Measurements from ENCODE around the gene POLE3. TPM values are rescaled to one million over a fixed set of nuclear protein-coding genes. Genes with fewer than 3 reads are reported as not detected.

Gene POLE3, protein sequence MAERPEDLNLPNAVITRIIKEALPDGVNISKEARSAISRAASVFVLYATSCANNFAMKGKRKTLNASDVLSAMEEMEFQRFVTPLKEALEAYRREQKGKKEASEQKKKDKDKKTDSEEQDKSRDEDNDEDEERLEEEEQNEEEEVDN
- 37.4 and 55.3 TPM in 2 replicates for total RNA-seq

GRCh38 chr9:113410207-113410864 lies at the start of gene POLE3, which contains the start of gene C9orf43:
POLE3 (minus strand) TSS chr9:113410675; CDS start chr9:113410293, 382 bp downstream.
C9orf43 (plus strand) TSS chr9:113410747; CDS start chr9:113413494, 2,747 bp downstream.

GRCh38 chr9:113401027-113401792 lies 9.3 kb downstream of the POLE3 start, which contains the start of gene ALAD:
ALAD (minus strand) TSS chr9:113401284; CDS start chr9:113393559, 7,725 bp downstream.

GRCh38 chr9:113376634-113377567 lies 33.6 kb downstream of the POLE3 start, which contains the start of gene HDHD3:
HDHD3 (minus strand) TSS chr9:113376986; CDS start chr9:113374354, 2,632 bp downstream.

Other genes starting within 250 kb of the POLE3 start
- gene FKBP15, start 189.4 kb downstream of the POLE3 start, total RNA-seq, result 9.9 and 21.0 TPM in 2 replicates
- gene SLC31A1, start 189.1 kb downstream of the POLE3 start, total RNA-seq, result 8.9 and 15.4 TPM in 2 replicates
- 39.3 and 49.9 TPM in 2 replicates for gene CDC26, start 135.1 kb downstream of the POLE3 start, total RNA-seq
- gene PRPF4, start 135.0 kb downstream of the POLE3 start, total RNA-seq, result 20.2 and 29.1 TPM in 2 replicates
- gene RNF183, start 107.3 kb downstream of the POLE3 start, total RNA-seq, result not detected in 2 replicates
- gene WDR31, start 70.4 kb downstream of the POLE3 start, total RNA-seq, result 0.49 and 0.63 TPM in 2 replicates
- not detected in 2 replicates for gene BSPRY, start 61.1 kb downstream of the POLE3 start, total RNA-seq
- gene HDHD3, start 33.7 kb downstream of the POLE3 start, total RNA-seq, result 6.5 and 9.7 TPM in 2 replicates
- 16.0 and 24.0 TPM in 2 replicates for gene ALAD, start 9.4 kb downstream of the POLE3 start, total RNA-seq
- gene C9orf43, start 72 bp upstream of the POLE3 start, total RNA-seq, result 0.16 and 0.44 TPM in 2 replicates
- 311 and 404 TPM in 2 replicates for gene RGS3, start 53.1 kb upstream of the POLE3 start, total RNA-seq